Lower lobe of right lung (tissue), 2 donors: ENCODE measurements around the gene OAS1. TPM values are rescaled to one million over a fixed set of nuclear protein-coding genes. Genes with fewer than 3 reads are reported as not detected.
A peak's percentile ranks its signal among the peaks of the same experiment; 100 is the strongest.

Source experiments
- ATAC-seq, 2 donors: fragments of 200-7000 bp; cut with Tn5 transposase; one replicate each; pipeline ENCODE4 v1.9.1; 2020 to 2022; ENCODE audit warnings: mild to moderate bottlenecking in 2 of 2, moderate library complexity in 2 of 2
- DNase-seq: peaks from one replicate; pipeline ENCODE4 v3.0.0-alpha.2; 2020
- H3K27ac ChIP-seq: fragments of 200-600 bp; one replicate; pipeline ENCODE4 v1.8.0; 2022
- H3K27me3 ChIP-seq: fragments of 200-600 bp; one replicate; pipeline ENCODE4 v1.8.0; 2022; ENCODE audit warnings: low read depth
- H3K36me3 ChIP-seq: fragments of 200-600 bp; one replicate; pipeline ENCODE4 v1.8.0; 2022; ENCODE audit warnings: mild to moderate bottlenecking
- H3K4me1 ChIP-seq: fragments of 200-600 bp; one replicate; pipeline ENCODE4 v1.8.0; 2022
- H3K4me3 ChIP-seq: fragments of 200-600 bp; one replicate; pipeline ENCODE4 v1.8.0; 2022; ENCODE audit warnings: mild to moderate bottlenecking
- H3K9me3 ChIP-seq: fragments of 200-600 bp; one replicate; pipeline ENCODE4 v1.8.0; 2022
- intact Hi-C: fragments of 100-400 bp; cut with DNase I; formaldehyde crosslinking; loops from one replicate; pipeline ENCODE4 v1.11.0; 2022
- total RNA-seq: library from RNA; stranded (reverse); fragmentation: NEBNext Ultra II Directional; extraction: Animal tissue kit (Norgen Biotek cat#: 25700); gene quantifications from one replicate; pipeline ENCODE4 v1.2.1, GENCODE V29; 2021
- TF ChIP-seq, protein P1 (sequence below): fragments of 200-600 bp; IDR thresholded peaks from one replicate; pipeline ENCODE4 v1.8.0; 2022; ENCODE audit warnings: antibody characterized with exemption, mild to moderate bottlenecking
- donor health status: DM: no; HTN: yes; CAD: no; lungs with severe emphysema.

OAS1 gene
- total RNA-seq, 1 donor from 2014 or later, result 112 TPM

DNA sequence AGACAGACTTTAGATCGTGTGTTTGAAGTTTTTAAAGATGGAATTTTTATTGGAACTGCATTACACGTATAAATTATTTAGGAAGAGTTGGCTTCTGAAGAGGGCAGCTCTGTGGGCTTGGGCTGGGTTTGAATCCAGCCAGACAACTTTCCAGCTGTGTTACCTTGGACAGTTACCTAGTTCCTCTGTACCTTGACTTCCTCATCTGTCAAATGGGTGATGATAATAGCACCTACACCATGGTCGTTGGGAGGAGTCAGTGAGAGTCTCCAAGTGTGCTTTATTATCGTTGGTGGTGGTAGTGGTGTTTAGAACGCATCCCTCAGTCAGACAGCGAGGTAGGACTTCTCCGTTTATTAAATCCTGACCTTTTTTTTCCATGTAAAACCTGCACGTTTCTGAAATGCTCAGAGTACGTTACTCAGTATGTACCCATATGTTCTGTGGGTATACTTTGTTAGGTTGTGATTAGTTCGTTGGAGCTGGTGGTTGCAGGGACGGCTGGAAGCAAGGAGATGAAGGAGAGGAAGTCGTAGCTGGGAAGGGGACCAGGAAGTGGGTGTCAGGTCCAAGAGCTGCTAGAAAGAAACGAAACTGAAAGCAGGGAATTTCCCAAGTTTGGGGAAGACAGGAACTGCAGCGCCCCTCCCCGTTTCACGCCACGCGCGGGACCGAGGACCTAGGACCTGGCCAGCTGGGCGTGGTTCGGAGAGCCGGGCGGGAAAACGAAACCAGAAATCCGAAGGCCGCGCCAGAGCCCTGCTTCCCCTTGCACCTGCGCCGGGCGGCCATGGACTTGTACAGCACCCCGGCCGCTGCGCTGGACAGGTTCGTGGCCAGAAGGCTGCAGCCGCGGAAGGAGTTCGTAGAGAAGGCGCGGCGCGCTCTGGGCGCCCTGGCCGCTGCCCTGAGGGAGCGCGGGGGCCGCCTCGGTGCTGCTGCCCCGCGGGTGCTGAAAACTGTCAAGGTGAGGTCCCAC is 31.3 kb downstream of the OAS1 start, which contains the start of gene OAS3:
TSS of gene OAS3 (plus strand) at position 734 of the 979 bp plus-strand sequence. CDS start at position 791, 57 bp downstream.
- Histone ChIP-seq H3K4me3 (peak within 1 kb of the TSS; percentile 91), H3K4me1 (peaks cover 17% of the 10 kb centered on the region), H3K27ac (peak within 1 kb of the TSS; percentile 84), H3K27me3 (no peaks in the 10 kb centered on the region), H3K9me3 (no peaks in the 10 kb centered on the region), H3K36me3 (peaks cover 8% of the 10 kb centered on the region)
- ATAC-seq (peak; percentile 94 to 98), DNase-seq (peak; percentile 96)
- TF ChIP-seq, protein P1, sequence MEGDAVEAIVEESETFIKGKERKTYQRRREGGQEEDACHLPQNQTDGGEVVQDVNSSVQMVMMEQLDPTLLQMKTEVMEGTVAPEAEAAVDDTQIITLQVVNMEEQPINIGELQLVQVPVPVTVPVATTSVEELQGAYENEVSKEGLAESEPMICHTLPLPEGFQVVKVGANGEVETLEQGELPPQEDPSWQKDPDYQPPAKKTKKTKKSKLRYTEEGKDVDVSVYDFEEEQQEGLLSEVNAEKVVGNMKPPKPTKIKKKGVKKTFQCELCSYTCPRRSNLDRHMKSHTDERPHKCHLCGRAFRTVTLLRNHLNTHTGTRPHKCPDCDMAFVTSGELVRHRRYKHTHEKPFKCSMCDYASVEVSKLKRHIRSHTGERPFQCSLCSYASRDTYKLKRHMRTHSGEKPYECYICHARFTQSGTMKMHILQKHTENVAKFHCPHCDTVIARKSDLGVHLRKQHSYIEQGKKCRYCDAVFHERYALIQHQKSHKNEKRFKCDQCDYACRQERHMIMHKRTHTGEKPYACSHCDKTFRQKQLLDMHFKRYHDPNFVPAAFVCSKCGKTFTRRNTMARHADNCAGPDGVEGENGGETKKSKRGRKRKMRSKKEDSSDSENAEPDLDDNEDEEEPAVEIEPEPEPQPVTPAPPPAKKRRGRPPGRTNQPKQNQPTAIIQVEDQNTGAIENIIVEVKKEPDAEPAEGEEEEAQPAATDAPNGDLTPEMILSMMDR, result peak; percentile 9
- intact Hi-C loops, result no loop called here

DNA sequence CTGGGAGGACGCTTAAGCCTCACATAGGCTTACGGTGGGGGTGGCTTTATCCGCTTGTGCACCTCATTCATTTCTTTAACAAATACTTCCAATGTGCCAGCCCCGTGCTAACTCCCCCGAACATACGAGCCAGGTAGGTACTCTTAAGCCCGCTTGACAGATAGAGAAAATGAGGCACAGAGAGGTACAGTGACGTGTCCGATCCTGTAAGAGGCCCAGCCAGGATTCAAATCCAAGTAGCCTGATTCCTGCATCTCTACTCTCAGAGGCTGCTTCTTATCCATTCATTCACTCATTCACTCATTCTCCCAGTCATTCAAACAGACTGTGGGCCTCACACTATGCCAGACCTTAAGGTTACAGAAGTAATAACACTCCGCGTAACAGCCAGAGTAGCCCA is 32.0 kb downstream of the OAS1 start:
- intact Hi-C loops, result no loop called here
- Histone ChIP-seq H3K4me1 (peaks cover 17% of the 10 kb centered on the region), H3K27ac (peak overlapping the region; percentile 84), H3K27me3 (no peaks in the 10 kb centered on the region), H3K9me3 (no peaks in the 10 kb centered on the region), H3K36me3 (peaks cover 14% of the 10 kb centered on the region), H3K4me3 (peak overlapping the region; percentile 91)
- TF ChIP-seq, protein P1, result no peak
- DNase-seq (no peak), ATAC-seq (peak in 1 of 2 donors; percentile 17)

DNA sequence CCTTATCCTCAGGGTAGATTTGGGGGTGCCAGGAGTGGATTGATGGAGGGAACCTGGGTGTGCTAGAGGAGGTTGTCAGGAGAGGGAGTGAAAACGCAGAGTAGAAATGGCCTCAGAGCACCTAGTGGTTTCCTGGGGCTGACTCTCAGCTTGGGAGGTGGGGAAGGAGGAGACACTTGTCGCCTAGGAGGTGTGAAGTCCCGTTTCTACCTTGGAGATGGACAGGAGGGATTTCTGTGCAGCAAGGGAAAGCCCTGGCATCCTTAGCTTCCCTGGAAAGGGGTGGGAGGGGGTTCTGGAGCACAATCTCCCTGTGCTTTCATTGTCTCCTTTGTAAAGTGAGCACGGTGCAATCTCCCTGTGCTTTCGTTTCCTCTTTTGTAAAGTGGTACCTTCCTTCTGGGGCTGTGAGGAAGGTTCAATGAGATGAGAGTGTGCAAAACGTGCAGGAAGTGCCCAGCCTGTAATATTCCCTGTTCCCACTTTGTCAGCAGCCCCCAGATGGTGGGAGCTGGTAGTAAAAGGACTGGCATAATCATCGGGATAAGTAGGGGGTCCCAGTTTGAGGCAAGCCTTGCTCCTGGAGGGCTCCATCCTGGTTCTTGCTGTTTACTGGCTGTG is 33.1 kb downstream of the OAS1 start:
- DNase-seq, result no peak

GRCh38 chr12:112941528-112942335 is 35.0 kb downstream of the OAS1 start:
- DNase-seq (no peak), ATAC-seq (no peak)
- intact Hi-C loops, result no loop called here
- Histone ChIP-seq H3K4me1 (peaks cover 17% of the 10 kb centered on the region), H3K36me3 (peaks cover 41% of the 10 kb centered on the region), H3K27ac (no peak overlapping the region), H3K4me3 (no peak overlapping the region), H3K27me3 (no peaks in the 10 kb centered on the region), H3K9me3 (no peaks in the 10 kb centered on the region)
- TF ChIP-seq, protein P1, result no peak

More for the DNA sequence above, 33.1 kb downstream of the OAS1 start:
- TF ChIP-seq, protein P1, result no peak
- H3K27ac ChIP-seq, result no peak overlapping the region
- intact Hi-C loops, result no loop called here
- H3K36me3 ChIP-seq, result peaks cover 25% of the 10 kb centered on the region
- no peaks in the 10 kb centered on the region for H3K27me3 ChIP-seq
- ATAC-seq, result no peak
- H3K9me3 ChIP-seq, result no peaks in the 10 kb centered on the region
- peaks cover 17% of the 10 kb centered on the region for H3K4me1 ChIP-seq
- peak overlapping the region; percentile 91 for H3K4me3 ChIP-seq

DNA sequence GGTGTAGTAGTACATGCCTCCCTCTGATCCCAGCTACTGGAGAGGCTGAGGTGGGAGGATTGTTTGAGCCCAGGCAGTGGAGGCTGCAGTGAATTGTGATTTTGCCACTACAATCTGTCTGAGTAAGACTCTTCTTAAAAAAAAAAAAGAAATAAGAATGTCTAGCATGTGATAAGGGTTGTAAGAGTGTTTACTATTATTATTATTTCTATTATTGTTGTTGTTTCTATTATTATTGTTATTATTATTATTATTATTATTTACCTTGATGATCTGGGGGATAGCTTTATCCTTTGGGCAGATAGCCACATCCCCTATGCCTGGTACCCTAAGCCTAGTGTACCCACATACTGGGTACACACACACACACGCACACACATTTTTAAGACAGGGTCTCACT is 35.8 kb downstream of the OAS1 start:
- Histone ChIP-seq H3K9me3 (no peaks in the 10 kb centered on the region), H3K36me3 (peaks cover 46% of the 10 kb centered on the region), H3K27ac (no peak overlapping the region), H3K4me3 (no peak overlapping the region), H3K27me3 (no peaks in the 10 kb centered on the region), H3K4me1 (peaks cover 17% of the 10 kb centered on the region)
- intact Hi-C loops, result no loop called here
- DNase-seq (no peak), ATAC-seq (no peak)
- TF ChIP-seq, protein P1, result no peak
